Measurements from ENCODE around the gene AGXT2. TPM values are rescaled to one million over a fixed set of nuclear protein-coding genes. Genes with fewer than 3 reads are reported as not detected.

Gene AGXT2
- total and polyA plus RNA-seq, 9 of the 15 experiments (the other 6 are each of a cell fraction or from before 2014, with no cell fraction given), result not detected

DNA sequence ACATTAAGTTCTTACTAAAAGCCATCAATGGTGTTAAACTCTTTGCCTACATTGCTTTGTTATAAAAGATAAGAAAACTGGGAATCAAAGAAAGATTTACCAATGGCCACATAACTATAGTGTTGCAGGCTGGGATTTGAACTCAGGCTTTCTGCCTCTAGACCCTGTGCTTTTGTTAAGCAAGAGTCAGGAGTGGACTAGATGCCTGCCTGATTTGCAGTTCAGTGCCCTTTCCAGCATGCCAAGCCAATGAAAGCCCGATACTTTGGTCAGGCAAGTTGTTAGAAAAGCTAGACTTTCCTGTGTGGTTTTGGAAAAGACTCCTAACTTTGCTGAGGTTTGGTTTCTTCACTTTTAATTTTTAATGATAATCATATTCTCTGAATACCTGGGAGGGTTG, 21.4 kb upstream of the AGXT2 start:
- POLR2A ChIA-PET, result no interaction called here
- no TSS peak for BruUV-seq (replicated peaks)
- H3K27ac ChIP-seq (ENCODE audit: extremely low read depth, low read depth, low read length), result no peak overlapping the region
- ATAC-seq (no peak), DNase-seq (ENCODE audit: extremely low read depth in 1 of 4, low spot score in 3 of 4) (no peak), FAIRE-seq (no peak)
- TF ChIP-seq ZNF324 (CRISPR knock-in tag; IDR thresholded peaks at IDR 0.05) (no peak), XRCC3 (IDR thresholded peaks at IDR 0.05) (no peak), FOXM1 (IDR thresholded peaks at IDR 0.05; ENCODE audit: low read depth) (no peak), FOXM1 (CRISPR knock-in tag; IDR thresholded peaks at IDR 0.05; ENCODE audit: low read depth) (no peak)
- H3K4me3 ChIP-seq, result no peak overlapping the region
- no peaks in the 10 kb centered on the region for H3K79me2 ChIP-seq (ENCODE audit: control insufficient read depth, insufficient read depth, low read length)
- H3K9me3 ChIP-seq (replicated peaks; ENCODE audit: control insufficient read depth, insufficient read depth, low read depth, low read length), result no peaks in the 10 kb centered on the region
- intact Hi-C loops (cut with micrococcal nuclease) (no loop called here), in situ Hi-C loops (cut with MboI) (no loop called here)
- H4K20me1 ChIP-seq (replicated peaks; ENCODE audit: control insufficient read depth, insufficient read depth, low read length), result no peaks in the 10 kb centered on the region
- no peak overlapping the region for H2AFZ ChIP-seq (ENCODE audit: low read depth, low read length)
- H3K9me1 ChIP-seq (ENCODE audit: control insufficient read depth, insufficient read depth, low read length), result no peaks in the 10 kb centered on the region
- H3K4me2 ChIP-seq (ENCODE audit: insufficient read depth, low read length), result no peak overlapping the region
- H3K9ac ChIP-seq (ENCODE audit: insufficient read depth in 1 of 2, low read depth in 2 of 2, low read length in 2 of 2), result no peak overlapping the region
- CTCF ChIA-PET (ENCODE audit: low intra/inter-chr PET ratio), result no interaction called here
- no peaks in the 10 kb centered on the region for H3K27me3 ChIP-seq (ENCODE audit: control insufficient read depth in 2 of 2, insufficient read depth in 2 of 2, low read length in 2 of 2)
- no peaks in the 10 kb centered on the region for H3K36me3 ChIP-seq (ENCODE audit: control insufficient read depth, insufficient read depth, low read length)
- WGBS (ENCODE audit: insufficient coverage, low coverage, missing lambda C conversion rate), result 0% methylated on average over 1 of the region's 1 CpG
- H3K4me1 ChIP-seq (replicated peaks in 1 of 2; ENCODE audit: control insufficient read depth in 2 of 2, insufficient read depth in 2 of 2, low read length in 2 of 2), result no peaks in the 10 kb centered on the region

DNA sequence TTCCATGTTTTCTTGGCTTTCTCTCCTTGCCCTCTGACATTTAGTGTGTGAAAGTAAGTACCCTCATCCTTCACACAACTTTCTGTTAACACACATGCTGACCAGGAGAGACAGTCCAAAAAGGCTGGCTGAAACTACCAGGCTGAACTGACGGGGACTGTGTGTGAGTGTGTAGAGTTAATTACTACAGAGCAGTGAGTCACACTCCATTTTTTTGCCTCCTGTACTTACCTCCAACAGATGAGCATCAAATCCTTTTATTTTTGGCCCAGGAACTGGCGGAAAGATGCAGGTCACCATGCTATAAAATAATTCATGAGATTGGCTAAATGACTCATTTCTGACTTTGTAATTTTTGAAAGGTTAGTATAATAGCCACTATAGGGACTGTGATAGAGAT, 20.2 kb upstream of the AGXT2 start:
- Histone ChIP-seq H4K20me1 (replicated peaks; ENCODE audit: control insufficient read depth, insufficient read depth, low read length) (no peaks in the 10 kb centered on the region), H2AFZ (ENCODE audit: low read depth, low read length) (no peak overlapping the region), H3K9me3 (replicated peaks; ENCODE audit: control insufficient read depth, insufficient read depth, low read depth, low read length) (no peaks in the 10 kb centered on the region), H3K79me2 (ENCODE audit: control insufficient read depth, insufficient read depth, low read length) (no peaks in the 10 kb centered on the region), H3K27ac (ENCODE audit: extremely low read depth, low read depth, low read length) (no peak overlapping the region), H3K36me3 (ENCODE audit: control insufficient read depth, insufficient read depth, low read length) (no peaks in the 10 kb centered on the region), H3K4me2 (ENCODE audit: insufficient read depth, low read length) (no peak overlapping the region), H3K4me3 (no peak overlapping the region), H3K9me1 (ENCODE audit: control insufficient read depth, insufficient read depth, low read length) (no peaks in the 10 kb centered on the region), H3K4me1 (replicated peaks in 1 of 2; ENCODE audit: control insufficient read depth in 2 of 2, insufficient read depth in 2 of 2, low read length in 2 of 2) (no peaks in the 10 kb centered on the region), H3K27me3 (ENCODE audit: control insufficient read depth in 2 of 2, insufficient read depth in 2 of 2, low read length in 2 of 2) (no peaks in the 10 kb centered on the region), H3K9ac (ENCODE audit: insufficient read depth in 1 of 2, low read depth in 2 of 2, low read length in 2 of 2) (no peak overlapping the region)
- intact Hi-C loops (cut with micrococcal nuclease), result no loop called here
- POLR2A ChIA-PET, result no interaction called here
- CTCF ChIA-PET (ENCODE audit: low intra/inter-chr PET ratio), result no interaction called here
- FAIRE-seq (no peak), DNase-seq (ENCODE audit: extremely low read depth in 1 of 4, low spot score in 3 of 4) (no peak), ATAC-seq (no peak)
- 2% methylated on average over 2 of the region's 2 CpGs for WGBS (ENCODE audit: insufficient coverage, low coverage, missing lambda C conversion rate)
- BruUV-seq (replicated peaks), result no TSS peak
- in situ Hi-C loops (cut with MboI), result no loop called here
- TF ChIP-seq ESRRA (IDR thresholded peaks at IDR 0.05; ENCODE audit: borderline replicate concordance, low read depth), result no peak
- no peak for TF ChIP-seq ZC3H4 (CRISPR knock-in tag; IDR thresholded peaks at IDR 0.05; ENCODE audit: borderline replicate concordance)
- no peak for TF ChIP-seq U2AF1 (optimal IDR thresholded peaks at IDR 0.05; ENCODE audit: low read depth, low read length)
- TF ChIP-seq, protein P1, sequence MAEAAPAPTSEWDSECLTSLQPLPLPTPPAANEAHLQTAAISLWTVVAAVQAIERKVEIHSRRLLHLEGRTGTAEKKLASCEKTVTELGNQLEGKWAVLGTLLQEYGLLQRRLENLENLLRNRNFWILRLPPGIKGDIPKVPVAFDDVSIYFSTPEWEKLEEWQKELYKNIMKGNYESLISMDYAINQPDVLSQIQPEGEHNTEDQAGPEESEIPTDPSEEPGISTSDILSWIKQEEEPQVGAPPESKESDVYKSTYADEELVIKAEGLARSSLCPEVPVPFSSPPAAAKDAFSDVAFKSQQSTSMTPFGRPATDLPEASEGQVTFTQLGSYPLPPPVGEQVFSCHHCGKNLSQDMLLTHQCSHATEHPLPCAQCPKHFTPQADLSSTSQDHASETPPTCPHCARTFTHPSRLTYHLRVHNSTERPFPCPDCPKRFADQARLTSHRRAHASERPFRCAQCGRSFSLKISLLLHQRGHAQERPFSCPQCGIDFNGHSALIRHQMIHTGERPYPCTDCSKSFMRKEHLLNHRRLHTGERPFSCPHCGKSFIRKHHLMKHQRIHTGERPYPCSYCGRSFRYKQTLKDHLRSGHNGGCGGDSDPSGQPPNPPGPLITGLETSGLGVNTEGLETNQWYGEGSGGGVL (CRISPR knock-in tag; IDR thresholded peaks at IDR 0.05), result no peak
- TF ChIP-seq BCOR (IDR thresholded peaks at IDR 0.05), result no peak
- no peak for TF ChIP-seq GATAD2A (IDR thresholded peaks at IDR 0.05)
- TF ChIP-seq SNRNP70 (optimal IDR thresholded peaks at IDR 0.05; ENCODE audit: low read depth, low read length), result no peak
- TF ChIP-seq SUPT5H (IDR thresholded peaks at IDR 0.05), result no peak
- no peak for TF ChIP-seq ZNF324 (CRISPR knock-in tag; IDR thresholded peaks at IDR 0.05)
- no peak for TF ChIP-seq ZNF695 (CRISPR knock-in tag; IDR thresholded peaks at IDR 0.05)
- TF ChIP-seq NELFE (IDR thresholded peaks at IDR 0.05; ENCODE audit: insufficient read depth, insufficient read length), result no peak
- no peak for TF ChIP-seq CCNT2 (IDR thresholded peaks at IDR 0.05; ENCODE audit: borderline replicate concordance, extremely low read depth, insufficient read length, low read depth, low read length)
- TF ChIP-seq SMARCB1 (IDR thresholded peaks at IDR 0.05; ENCODE audit: insufficient read length, low read depth), result no peak
- no peak for TF ChIP-seq CBFB (CRISPR knock-in tag; IDR thresholded peaks at IDR 0.05)
- TF ChIP-seq SMARCE1 (IDR thresholded peaks at IDR 0.05), result no peak

All from K562 (cell line).